Mononuclear cell (primary cell): Measurements from ENCODE around the gene HMGXB4. TPM values are rescaled to one million over a fixed set of nuclear protein-coding genes. Genes with fewer than 3 reads are reported as not detected.

Experiments used
- H3K27me3 ChIP-seq: 2 replicates; pipeline ENCODE4 v1.6.0; 2011; ENCODE audit warnings: low read length, control low read depth; ENCODE audit not compliant: insufficient read depth
- H3K4me1 ChIP-seq: 2 replicates; pipeline ENCODE4 v1.5.1; 2011; ENCODE audit warnings: mild to moderate bottlenecking, low read length, control low read depth; ENCODE audit not compliant: insufficient read depth
- H3K4me3 ChIP-seq: 2 replicates; pipeline ENCODE4 v1.5.1; 2011; ENCODE audit warnings: mild to moderate bottlenecking, low read length, moderate library complexity
- H3K9me3 ChIP-seq: 2 replicates; pipeline ENCODE4 v1.5.1; 2011; ENCODE audit warnings: low read depth, mild to moderate bottlenecking, control low read depth, low read length
- total RNA-seq: library from RNA; depleted of rRNA; stranded (reverse); fragments of >200 nt; gene quantifications from one replicate; pipeline ENCODE4 v1.2.3, GENCODE V29; 2012

The HMGXB4 gene, protein sequence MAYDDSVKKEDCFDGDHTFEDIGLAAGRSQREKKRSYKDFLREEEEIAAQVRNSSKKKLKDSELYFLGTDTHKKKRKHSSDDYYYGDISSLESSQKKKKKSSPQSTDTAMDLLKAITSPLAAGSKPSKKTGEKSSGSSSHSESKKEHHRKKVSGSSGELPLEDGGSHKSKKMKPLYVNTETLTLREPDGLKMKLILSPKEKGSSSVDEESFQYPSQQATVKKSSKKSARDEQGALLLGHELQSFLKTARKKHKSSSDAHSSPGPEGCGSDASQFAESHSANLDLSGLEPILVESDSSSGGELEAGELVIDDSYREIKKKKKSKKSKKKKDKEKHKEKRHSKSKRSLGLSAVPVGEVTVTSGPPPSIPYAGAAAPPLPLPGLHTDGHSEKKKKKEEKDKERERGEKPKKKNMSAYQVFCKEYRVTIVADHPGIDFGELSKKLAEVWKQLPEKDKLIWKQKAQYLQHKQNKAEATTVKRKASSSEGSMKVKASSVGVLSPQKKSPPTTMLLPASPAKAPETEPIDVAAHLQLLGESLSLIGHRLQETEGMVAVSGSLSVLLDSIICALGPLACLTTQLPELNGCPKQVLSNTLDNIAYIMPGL
- 35.1 TPM for total RNA-seq

DNA sequence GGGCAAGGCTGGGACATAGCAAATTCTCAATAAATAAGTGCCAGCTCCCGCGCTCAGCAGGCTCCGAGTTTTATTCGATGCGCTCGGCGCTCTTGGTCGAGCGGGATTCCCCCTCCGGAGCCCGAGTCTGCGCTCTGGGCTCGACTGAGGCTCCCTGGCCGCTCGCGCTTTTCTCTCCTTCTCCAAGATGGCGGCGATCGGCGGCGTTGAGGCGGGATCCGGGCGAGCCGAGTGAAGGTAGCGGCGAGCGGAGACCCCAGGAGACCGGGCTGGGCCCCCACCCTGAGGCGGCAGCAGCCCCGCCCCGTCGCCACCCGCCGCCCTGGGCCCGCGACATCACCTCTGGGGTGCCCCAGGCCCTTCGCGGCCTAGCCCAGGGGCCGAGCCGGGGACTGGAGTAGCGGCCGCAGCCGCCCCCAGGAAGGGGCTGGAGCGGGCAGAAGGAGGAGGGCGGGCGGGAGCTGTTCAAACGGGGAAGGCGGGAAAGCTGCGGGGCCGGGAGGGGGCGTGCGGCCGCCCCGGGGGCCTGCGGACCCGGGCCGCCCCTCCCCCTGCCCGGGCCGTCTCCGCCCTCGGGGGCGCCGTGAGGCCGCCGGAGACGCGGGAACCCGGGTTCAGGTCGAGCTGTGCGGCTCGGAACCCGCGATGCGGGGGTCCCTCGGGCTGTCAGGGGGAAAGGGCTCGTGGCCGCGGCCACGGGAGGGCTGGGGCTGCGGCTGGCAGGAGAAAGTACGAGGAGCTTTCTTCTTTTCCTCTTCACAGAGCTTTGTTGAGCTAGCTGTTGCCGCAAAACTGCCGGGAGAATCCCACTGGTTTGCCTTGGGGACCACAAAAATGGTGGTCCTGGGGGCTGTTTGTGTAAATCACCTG, at the start of gene HMGXB4:
Gene HMGXB4, plus strand, starts transcription at position 173 of the 870 bp plus-strand sequence. CDS start 4,898 bp downstream, outside the sequence.
- Histone ChIP-seq H3K9me3 (no peaks in the 10 kb centered on the region), H3K4me3 (peak within 1 kb of the TSS; percentile 65), H3K4me1 (peaks cover 12% of the 10 kb centered on the region), H3K27me3 (no peaks in the 10 kb centered on the region)

DNA sequence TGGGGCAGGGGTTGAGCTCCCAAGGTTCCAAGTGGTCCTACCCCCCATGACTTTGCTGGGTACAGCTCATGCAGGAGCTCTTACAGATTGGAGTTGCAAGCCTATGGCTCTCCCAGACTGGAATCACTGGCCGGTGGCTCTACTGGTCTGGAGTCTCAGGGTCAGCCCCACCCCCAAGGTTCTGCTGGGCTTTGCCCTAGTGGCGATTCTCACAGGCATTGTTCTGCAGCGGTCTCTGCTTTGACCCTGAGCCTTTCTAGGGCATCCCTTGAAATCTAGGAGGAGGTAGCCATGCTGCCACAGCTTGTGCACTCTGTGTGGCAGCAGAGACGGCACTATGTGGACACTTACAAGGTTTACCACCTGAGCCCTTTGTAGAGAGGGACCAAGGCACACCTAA, 49.3 kb upstream of the HMGXB4 start:
- Histone ChIP-seq H3K27me3 (peaks cover 2% of the 10 kb centered on the region), H3K4me3 (no peak overlapping the region), H3K4me1 (no peaks in the 10 kb centered on the region), H3K9me3 (no peaks in the 10 kb centered on the region)

DNA sequence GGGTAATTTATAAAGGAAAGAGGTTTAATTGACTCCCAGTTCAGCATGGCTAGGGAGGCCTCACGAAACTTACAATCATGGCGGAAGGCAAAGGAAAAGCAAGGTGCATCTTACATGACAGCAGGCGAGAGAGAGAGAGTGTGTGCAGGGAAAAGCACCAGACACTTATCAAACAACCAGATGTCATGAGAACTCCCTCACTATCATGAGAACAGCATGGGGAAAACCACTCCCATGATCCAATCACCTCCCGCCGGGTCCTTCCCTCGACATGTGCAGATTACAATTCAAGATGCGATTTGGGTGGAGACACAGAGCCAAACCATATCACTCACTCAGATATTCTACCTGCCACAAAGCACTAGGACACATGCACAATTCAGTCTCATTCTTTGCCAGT, 48.1 kb upstream of the HMGXB4 start:
- peaks cover 2% of the 10 kb centered on the region for H3K27me3 ChIP-seq
- H3K4me3 ChIP-seq, result no peak overlapping the region
- H3K9me3 ChIP-seq, result no peaks in the 10 kb centered on the region
- H3K4me1 ChIP-seq, result no peaks in the 10 kb centered on the region

DNA sequence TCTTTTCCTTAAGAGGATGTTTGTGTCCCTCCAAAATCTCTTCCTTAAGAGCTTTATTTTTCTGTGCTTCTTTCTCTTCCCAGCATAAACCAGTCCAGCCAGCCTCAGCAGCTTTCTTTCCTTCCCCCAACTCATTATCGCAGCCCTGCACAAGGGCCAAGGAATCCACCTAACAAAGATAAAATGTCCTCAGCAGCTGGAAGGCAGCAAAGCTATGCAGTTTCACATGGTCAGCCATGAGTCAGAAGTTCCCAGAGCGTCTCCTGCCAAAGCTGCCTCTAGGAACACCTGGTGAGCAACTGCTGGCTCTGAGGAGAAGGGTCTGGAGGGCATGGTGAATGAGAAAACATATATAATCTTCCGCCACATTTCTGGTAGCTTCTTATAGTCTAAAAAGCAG, 45.3 kb upstream of the HMGXB4 start:
- Histone ChIP-seq H3K9me3 (no peaks in the 10 kb centered on the region), H3K4me3 (no peak overlapping the region), H3K27me3 (peaks cover 2% of the 10 kb centered on the region), H3K4me1 (no peaks in the 10 kb centered on the region)

DNA sequence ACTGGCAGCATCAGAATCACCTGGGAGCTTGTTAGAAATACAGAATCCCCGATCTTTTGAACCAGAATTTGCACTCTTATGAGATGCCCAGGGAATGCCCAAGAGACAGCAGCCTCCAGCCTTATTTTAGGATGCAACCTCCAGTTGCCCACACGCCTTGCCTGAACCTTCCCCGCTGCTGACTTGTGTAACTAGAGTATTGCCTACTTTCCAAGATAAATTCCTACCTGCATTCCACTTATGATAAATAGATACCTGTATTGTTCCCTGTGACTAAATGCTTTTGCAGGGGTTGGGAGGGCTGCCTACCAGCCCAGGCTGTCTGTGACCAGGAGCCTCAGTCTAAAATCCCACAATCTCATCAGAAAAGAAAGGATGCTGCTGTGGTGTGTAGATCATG, 44.3 kb upstream of the HMGXB4 start:
- Histone ChIP-seq H3K27me3 (no peaks in the 10 kb centered on the region), H3K9me3 (no peaks in the 10 kb centered on the region), H3K4me3 (no peak overlapping the region), H3K4me1 (no peaks in the 10 kb centered on the region)

DNA sequence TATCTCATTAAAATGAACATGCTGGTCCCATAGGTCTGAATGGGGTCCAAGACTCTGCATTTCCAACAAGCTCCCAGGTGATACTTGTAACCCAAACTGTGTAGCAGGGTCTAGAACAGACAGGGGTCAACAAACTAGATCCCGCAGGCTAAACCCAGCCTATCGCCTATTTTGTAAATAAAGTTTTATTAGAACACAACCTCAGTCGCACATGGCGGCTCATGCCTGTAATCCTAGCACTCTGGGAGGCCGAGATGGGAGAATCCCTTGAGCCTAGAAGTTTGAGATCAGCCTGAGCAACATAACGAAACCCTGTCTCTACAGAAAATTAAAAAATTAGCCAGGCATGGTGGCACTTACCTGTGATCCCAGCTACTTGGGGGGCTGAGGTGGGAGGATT, 42.3 kb upstream of the HMGXB4 start:
- Histone ChIP-seq H3K4me3 (no peak overlapping the region), H3K27me3 (no peaks in the 10 kb centered on the region), H3K9me3 (no peaks in the 10 kb centered on the region), H3K4me1 (no peaks in the 10 kb centered on the region)

DNA sequence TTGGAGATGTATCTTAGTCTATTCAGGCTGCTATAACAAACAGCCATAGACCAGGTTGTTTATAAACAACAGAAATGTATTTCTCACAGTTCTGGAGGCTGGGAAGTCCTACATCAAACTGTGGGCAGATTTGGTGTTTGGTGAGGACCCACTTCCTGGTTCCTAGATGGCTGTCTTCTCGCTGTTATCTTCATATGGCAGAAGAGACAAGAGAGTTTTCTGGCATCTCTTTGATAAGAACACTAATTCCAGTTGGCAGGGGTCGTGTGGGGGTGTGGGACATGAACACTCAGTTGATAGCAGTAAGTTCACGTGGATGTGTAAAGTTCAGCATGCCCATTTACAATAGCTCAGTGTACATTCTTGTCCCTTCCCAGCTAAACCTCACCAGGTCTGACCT, 41.3 kb upstream of the HMGXB4 start:
- H3K4me3 ChIP-seq, result no peak overlapping the region
- no peaks in the 10 kb centered on the region for H3K27me3 ChIP-seq
- no peaks in the 10 kb centered on the region for H3K4me1 ChIP-seq
- no peaks in the 10 kb centered on the region for H3K9me3 ChIP-seq

DNA sequence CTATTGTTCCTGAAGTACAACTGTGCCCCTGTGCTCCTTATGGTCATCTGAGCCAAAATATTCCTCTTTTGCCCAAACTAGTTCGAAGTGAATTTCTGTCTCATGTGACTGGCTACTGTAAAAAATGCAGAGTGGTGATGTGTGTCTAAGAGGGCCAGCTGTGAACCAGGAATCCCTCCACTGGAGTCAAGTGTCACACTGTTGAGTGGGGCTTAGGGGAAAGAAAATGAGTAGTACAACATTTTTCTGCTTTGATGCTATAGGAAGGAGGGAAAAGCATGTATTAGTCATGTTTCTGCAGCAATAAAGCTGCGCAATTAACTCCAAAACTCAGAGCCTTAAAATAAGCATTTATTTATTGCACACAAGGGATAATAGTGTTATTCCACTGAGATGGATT, 39.8 kb upstream of the HMGXB4 start:
- no peak overlapping the region for H3K4me3 ChIP-seq
- H3K27me3 ChIP-seq, result no peaks in the 10 kb centered on the region
- H3K9me3 ChIP-seq, result no peaks in the 10 kb centered on the region
- no peaks in the 10 kb centered on the region for H3K4me1 ChIP-seq

DNA sequence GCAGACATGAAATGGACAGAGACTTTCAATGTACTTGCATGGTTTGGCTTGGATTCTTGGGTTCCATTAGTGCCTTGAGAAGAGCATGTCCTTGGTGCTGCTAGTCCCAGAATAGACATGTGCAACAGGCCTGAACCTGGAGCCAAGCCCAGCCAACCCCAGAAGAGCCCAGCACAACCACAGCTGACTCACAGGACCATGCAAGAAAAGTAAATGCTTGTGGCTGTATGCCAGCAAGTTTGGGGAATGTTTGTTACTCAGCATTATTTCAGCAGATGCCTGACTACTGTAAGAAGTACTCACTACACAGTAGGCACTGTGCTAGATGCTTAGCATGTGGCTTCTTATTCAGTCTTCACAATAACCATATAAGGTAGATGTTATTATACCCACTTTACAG, 39.2 kb upstream of the HMGXB4 start:
- Histone ChIP-seq H3K27me3 (no peaks in the 10 kb centered on the region), H3K4me3 (no peak overlapping the region), H3K9me3 (no peaks in the 10 kb centered on the region), H3K4me1 (no peaks in the 10 kb centered on the region)

DNA sequence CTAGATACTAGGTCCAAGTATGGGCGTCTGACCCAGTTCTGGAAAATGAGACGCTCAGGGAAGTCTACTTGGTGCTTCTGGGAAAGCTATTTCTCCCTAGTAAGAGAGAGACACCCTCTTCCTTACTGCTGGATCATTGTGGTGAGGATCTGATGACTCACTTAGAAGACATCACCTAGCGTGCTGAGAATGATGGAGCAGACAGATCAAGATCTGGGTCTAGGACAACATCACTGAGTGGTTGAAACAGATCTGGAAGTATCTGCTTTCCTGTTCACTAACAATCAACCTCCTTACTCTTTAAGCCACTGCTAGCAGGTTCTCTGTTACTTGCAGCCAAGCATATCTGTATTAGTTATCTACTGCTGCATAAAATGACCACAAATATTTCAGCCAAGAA, 38.3 kb upstream of the HMGXB4 start:
- no peak overlapping the region for H3K4me3 ChIP-seq
- H3K4me1 ChIP-seq, result no peaks in the 10 kb centered on the region
- no peaks in the 10 kb centered on the region for H3K27me3 ChIP-seq
- H3K9me3 ChIP-seq, result no peaks in the 10 kb centered on the region

DNA sequence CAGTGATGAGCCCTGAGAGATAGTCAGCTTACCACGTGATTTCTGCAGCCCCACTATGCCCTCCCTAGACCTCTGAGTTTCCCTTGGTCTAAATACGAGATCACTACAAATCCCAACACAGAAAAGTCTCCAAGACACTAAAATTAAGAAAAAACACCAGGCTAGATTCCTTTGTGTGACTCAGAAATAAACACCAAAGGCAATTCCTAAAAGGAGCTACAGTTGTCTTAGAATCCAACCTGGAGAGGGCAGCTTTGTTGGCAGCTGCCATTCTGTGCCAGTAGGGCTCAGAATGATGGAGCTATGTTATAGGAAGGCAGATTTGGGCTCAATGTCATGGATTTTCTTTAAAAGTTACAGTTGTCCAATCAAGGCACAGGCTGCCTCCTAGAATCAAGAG, 37.1 kb upstream of the HMGXB4 start:
- H3K9me3 ChIP-seq, result no peaks in the 10 kb centered on the region
- no peaks in the 10 kb centered on the region for H3K27me3 ChIP-seq
- H3K4me1 ChIP-seq, result no peaks in the 10 kb centered on the region
- no peak overlapping the region for H3K4me3 ChIP-seq

DNA sequence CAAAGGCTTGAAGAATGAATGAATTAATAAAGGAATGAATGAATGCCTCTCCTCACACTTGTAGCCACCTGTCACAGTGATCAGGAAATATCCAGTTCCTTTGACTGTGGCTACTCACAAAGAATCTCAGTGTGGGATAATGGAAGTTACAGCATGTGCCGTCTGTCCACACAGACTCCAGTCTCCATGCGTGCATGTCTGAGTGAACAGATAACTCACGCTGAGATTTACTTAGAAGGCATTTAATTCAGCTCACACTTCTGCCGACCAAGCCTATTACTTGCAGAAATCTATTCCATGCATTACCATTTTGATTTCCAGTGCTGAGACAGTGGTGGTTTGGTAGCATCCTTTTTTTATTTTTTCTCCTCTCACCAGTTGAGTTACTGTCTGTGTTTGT, 32.3 kb upstream of the HMGXB4 start:
- no peaks in the 10 kb centered on the region for H3K27me3 ChIP-seq
- no peaks in the 10 kb centered on the region for H3K4me1 ChIP-seq
- no peak overlapping the region for H3K4me3 ChIP-seq
- H3K9me3 ChIP-seq, result no peaks in the 10 kb centered on the region

DNA sequence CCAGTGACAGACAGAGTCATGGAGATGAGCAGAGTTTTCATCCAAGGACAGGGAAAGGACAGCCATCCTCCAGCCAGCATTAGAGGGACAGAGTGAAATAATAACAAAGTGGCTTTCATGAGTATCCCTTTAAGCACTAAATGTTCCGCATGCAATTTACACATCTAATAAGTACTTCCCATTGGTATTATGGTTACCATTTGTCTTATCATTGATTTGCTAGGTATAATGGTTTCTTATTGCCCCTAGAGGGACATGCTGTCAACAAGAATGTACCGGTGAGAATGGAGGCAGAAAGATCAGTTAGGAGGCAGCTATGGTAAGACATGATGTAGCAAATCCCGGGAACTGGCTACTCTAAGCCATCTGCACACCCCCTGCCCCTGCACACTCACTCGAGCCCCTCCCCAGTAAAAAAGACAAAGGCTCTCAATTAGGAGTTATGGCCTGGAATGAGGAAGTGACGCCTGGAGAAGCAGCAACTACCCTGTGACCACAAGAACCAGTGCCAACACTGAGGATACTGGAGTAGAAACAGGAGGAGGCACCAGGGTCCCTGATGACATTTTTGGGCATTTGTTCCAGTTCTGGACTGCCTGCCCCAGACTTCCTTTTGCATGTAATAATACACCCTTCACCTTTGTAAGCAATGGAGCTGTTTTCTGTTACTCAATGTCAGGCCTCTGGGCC, 30.2 kb upstream of the HMGXB4 start:
- H3K4me3 ChIP-seq, result no peak overlapping the region
- H3K9me3 ChIP-seq, result no peaks in the 10 kb centered on the region
- H3K4me1 ChIP-seq, result no peaks in the 10 kb centered on the region
- no peaks in the 10 kb centered on the region for H3K27me3 ChIP-seq

DNA sequence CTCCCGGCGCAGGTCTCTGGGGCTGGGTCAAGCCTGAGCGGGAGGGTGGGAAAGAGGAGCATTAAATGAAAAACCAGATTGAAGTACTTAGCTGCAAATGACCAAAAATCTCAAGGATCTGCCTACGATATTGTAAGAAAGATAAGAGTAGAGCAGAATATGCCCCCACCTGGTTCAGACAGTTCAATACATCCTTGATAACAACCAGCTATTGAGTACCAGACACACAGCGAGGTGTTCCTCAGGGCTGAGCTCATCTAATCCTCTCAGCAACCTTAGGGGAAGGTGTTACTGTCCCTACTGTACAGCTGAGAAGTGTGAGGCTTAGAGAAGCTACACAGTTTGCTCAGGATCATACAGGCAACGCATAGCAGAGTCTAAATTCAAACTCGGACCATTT, 27.4 kb upstream of the HMGXB4 start:
- H3K4me3 ChIP-seq, result no peak overlapping the region
- no peaks in the 10 kb centered on the region for H3K9me3 ChIP-seq
- no peaks in the 10 kb centered on the region for H3K4me1 ChIP-seq
- peaks cover 5% of the 10 kb centered on the region for H3K27me3 ChIP-seq

DNA sequence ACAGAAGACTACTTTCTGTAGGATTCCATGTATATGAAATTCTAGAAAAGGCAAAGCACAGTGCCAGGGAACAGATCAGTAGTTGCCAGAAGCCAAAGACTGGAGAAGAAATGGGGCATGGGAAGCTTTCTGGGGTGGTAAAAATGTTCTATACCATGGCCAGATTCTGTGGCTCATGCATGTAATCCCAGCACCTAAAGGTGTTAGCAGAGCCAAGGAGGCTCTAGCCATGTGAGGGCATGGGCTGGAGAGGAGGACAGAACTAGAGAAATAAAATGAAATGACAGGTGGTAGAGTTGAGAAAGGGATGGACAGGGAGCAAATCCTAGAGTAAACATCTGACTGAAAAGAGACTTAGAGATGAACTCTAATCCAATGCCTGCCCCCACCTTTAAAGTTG, 26.9 kb upstream of the HMGXB4 start:
- Histone ChIP-seq H3K27me3 (peaks cover 5% of the 10 kb centered on the region), H3K4me1 (no peaks in the 10 kb centered on the region), H3K4me3 (no peak overlapping the region), H3K9me3 (no peaks in the 10 kb centered on the region)
